HepG2 (cell line): Measurements from ENCODE around the gene STUB1. TPM values are rescaled to one million over a fixed set of nuclear protein-coding genes. Genes with fewer than 3 reads are reported as not detected.

Source experiments
- ATF3 ChIP-seq: sonication (generic); formaldehyde crosslinking; IDR thresholded peaks from 2 replicates; pipeline ENCODE4 v1.4.0; 2020; ENCODE audit warnings: missing genetic modification reagents
- BHLHE40 ChIP-seq: IDR thresholded peaks from 2 replicates; pipeline ENCODE4 v1.6.1; 2011; ENCODE audit warnings: low read length, improper control_type of control experiment
- BORCS8-MEF2B ChIP-seq: sonication (generic); formaldehyde crosslinking; IDR thresholded peaks from 2 replicates; pipeline ENCODE4 v1.8.0; 2022; ENCODE audit warnings: mild to moderate bottlenecking, missing genetic modification reagents
- CEBPB ChIP-seq: IDR thresholded peaks from 2 replicates; pipeline ENCODE4 v1.6.1; 2011; ENCODE audit warnings: low read depth, low read length, improper control_type of control experiment, borderline replicate concordance
- DNMT1 ChIP-seq: sonication (generic); formaldehyde crosslinking; IDR thresholded peaks from 2 replicates; pipeline ENCODE4 v1.5.1; 2020; ENCODE audit warnings: mild to moderate bottlenecking, missing genetic modification reagents
- ELF3 ChIP-seq: IDR thresholded peaks from 2 replicates; pipeline ENCODE4 v1.6.1; 2016; ENCODE audit warnings: missing genetic modification reagents, missing compliant biosample characterization
- HNF4A ChIP-seq: sonication (generic); formaldehyde crosslinking; IDR thresholded peaks from 2 replicates; pipeline ENCODE4 v1.4.0; 2020; ENCODE audit warnings: missing genetic modification reagents
- IRX3 ChIP-seq: sonication (generic); formaldehyde crosslinking; IDR thresholded peaks from 2 replicates; pipeline ENCODE4 v1.8.1; 2023; ENCODE audit warnings: mild to moderate bottlenecking, low read depth, missing genetic modification reagents, borderline replicate concordance
- ISX ChIP-seq: sonication (generic); formaldehyde crosslinking; conservative IDR thresholded peaks from 2 replicates; pipeline ENCODE4 v1.5.0; 2020; ENCODE audit warnings: missing genetic modification reagents
- PBX3 ChIP-seq: sonication (generic); formaldehyde crosslinking; IDR thresholded peaks from 2 replicates; pipeline ENCODE4 v1.8.1; 2023; ENCODE audit warnings: missing genetic modification reagents, inconsistent platforms, borderline replicate concordance
- PITX1 ChIP-seq: sonication (generic); formaldehyde crosslinking; IDR thresholded peaks from 2 replicates; pipeline ENCODE4 v1.5.1; 2020; ENCODE audit warnings: mild to moderate bottlenecking, missing genetic modification reagents
- RAD21 ChIP-seq: fragments of 450-650 bp; formaldehyde crosslinking; IDR thresholded peaks from 2 replicates; pipeline ENCODE4 v1.5.0; 2020; ENCODE audit warnings: mild to moderate bottlenecking
- RERE ChIP-seq: IDR thresholded peaks from 2 replicates; pipeline ENCODE4 v1.6.1; 2016; ENCODE audit warnings: low read depth, missing genetic modification reagents, missing compliant biosample characterization
- ZMAT3 ChIP-seq: sonication (generic); formaldehyde crosslinking; conservative IDR thresholded peaks from 2 replicates; pipeline ENCODE4 v1.7.0; 2021; ENCODE audit warnings: missing genetic modification reagents
- ZMYM2 ChIP-seq: sonication (generic); formaldehyde crosslinking; IDR thresholded peaks from 2 replicates; pipeline ENCODE4 v1.8.0; 2022; ENCODE audit warnings: mild to moderate bottlenecking, missing genetic modification reagents
- ZNF256 ChIP-seq: sonication (generic); formaldehyde crosslinking; conservative IDR thresholded peaks from 2 replicates; pipeline ENCODE4 v1.4.0; 2020; ENCODE audit warnings: missing genetic modification reagents
- ZNF550 ChIP-seq: sonication (generic); formaldehyde crosslinking; IDR thresholded peaks from 2 replicates; pipeline ENCODE4 v1.4.0; 2020; ENCODE audit warnings: mild to moderate bottlenecking, missing genetic modification reagents, borderline replicate concordance
- ZNF609 ChIP-seq: sonication (generic); formaldehyde crosslinking; IDR thresholded peaks from 2 replicates; pipeline ENCODE4 v1.4.0; 2020; ENCODE audit warnings: mild to moderate bottlenecking, missing genetic modification reagents, borderline replicate concordance
- polyA plus RNA-seq, 8 experiments: library from polyadenylated mRNA; depleted of rRNA in 3 of 8; stranded (reverse) in 7 of 8; unstranded in 1 of 8; fragments of >200 nt; fragmentation: Illumina TruSeq in 4 of 8; extraction: Trizol in 4 of 8; gene quantifications; 2 replicates each; pipeline versions ENCODE4 v1.2.1 to v1.2.3, GENCODE V29; 2011 to 2016; ENCODE audit warnings: low read depth in 4 of 8, missing spikeins in 1 of 8, mixed read lengths in 1 of 8; ENCODE audit not compliant: insufficient read depth in 1 of 8
- total RNA-seq, 5 experiments: library from RNA; depleted of rRNA; stranded (reverse); fragments of >200 nt; fragmentation: Illumina TruSeq; extraction: Trizol; gene quantifications; 2 replicates each; pipeline ENCODE4 v1.2.3, GENCODE V29; 2016; ENCODE audit warnings: low read depth in 1 of 5

Gene STUB1
- total and polyA plus RNA-seq, 2 of the 13 experiments (the other 11 are each of a cell fraction or from before 2014, with no cell fraction given) = 52.9 to 78.2 TPM

- TF ChIP-seq PITX1 (CRISPR knock-in tag) (no peak), ATF3 (peak; percentile 9; the same call in 1 of the 2 replicates), ZMYM2 (CRISPR knock-in tag) (no peak), BHLHE40 (0 out of 2 replicates have a peak, but pooled peaks have one; percentile 11), ISX (no peak; the same call in none of the 2 replicates), BORCS8-MEF2B (peak; percentile 63), CEBPB (peak; percentile 73; the same call in 1 of the 2 replicates), RAD21 (CRISPR knock-in tag) (peak; percentile 92), HNF4A (CRISPR knock-in tag) (peak; percentile 19; the same call in 1 of the 2 replicates), ZMAT3 (CRISPR knock-in tag) (peak; percentile 78; the same call in 1 of the 2 replicates), RERE (peak; percentile 49; the same call in 1 of the 2 replicates), ZNF550 (CRISPR knock-in tag) (no peak; the same call in 1 of the 2 replicates), IRX3 (CRISPR knock-in tag) (no peak), ZNF256 (CRISPR knock-in tag) (no peak; the same call in 1 of the 2 replicates), PBX3 (CRISPR knock-in tag) (no peak), ZNF609 (CRISPR knock-in tag) (no peak), ELF3 (CRISPR knock-in tag) (peak; percentile 79), DNMT1 (peak; percentile 94)
Observed at GRCh38 chr16:667780-668518, 12.3 kb upstream of the STUB1 start, which contains the start of gene RHOT2 (continued).
